Measurements from ENCODE around the gene NCF4. TPM values are rescaled to one million over a fixed set of nuclear protein-coding genes. Genes with fewer than 3 reads are reported as not detected.

The NCF4 gene
- total RNA-seq, 4 donors from 2014 or later: 2.1 to 15.1 (median 8.4) TPM

GRCh38 chr22:36911887-36912661 is 51.3 kb downstream of the NCF4 start:
- Histone ChIP-seq H3K27me3 (peaks cover 0 to 23% (median 0%) of the 10 kb centered on the region in 4 donors), H3K4me3 (no peak overlapping the region), H3K4me1 (peaks cover 0 to 4% (median 0%) of the 10 kb centered on the region in 3 donors), H3K9me3 (no peaks in the 10 kb centered on the region), H3K36me3 (no peaks in the 10 kb centered on the region), H3K27ac (peak overlapping the region in 2 of 4 donors; percentile 73 to 86)
- intact Hi-C loops (cut with DNase I): no loop called here
- no peak for DNase-seq
- TF ChIP-seq POLR2A (IDR thresholded peaks at IDR 0.05): no peak
- TF ChIP-seq CTCF (IDR thresholded peaks at IDR 0.05): no peak
- WGBS, 2 donors: 58 to 65% methylated on average over 12 to 13 of the region's 13 CpGs

- TF ChIP-seq POLR2A (IDR thresholded peaks at IDR 0.05): no peak
- no peak for TF ChIP-seq CTCF (IDR thresholded peaks at IDR 0.05)
- H3K4me3 ChIP-seq: peak overlapping the region in 1 of 4 donors; percentile 58
- peak overlapping the region in 3 of 4 donors; percentile 55 to 86 (median 73) for H3K27ac ChIP-seq
- no peak for DNase-seq
- no peaks in the 10 kb centered on the region for H3K9me3 ChIP-seq
- intact Hi-C loops (cut with DNase I): no loop called here
- WGBS, 2 donors: 68 to 72% methylated on average over 7 to 8 of the region's 8 CpGs
- no peaks in the 10 kb centered on the region for H3K36me3 ChIP-seq
- peaks cover 0 to 16% (median 0%) of the 10 kb centered on the region in 4 donors for H3K27me3 ChIP-seq
- H3K4me1 ChIP-seq: peaks cover 0 to 4% (median 0%) of the 10 kb centered on the region in 3 donors
Measured at GRCh38 chr22:36912694-36913426, 52.1 kb downstream of the NCF4 start.

GRCh38 chr22:36913427-36914389 is 52.9 kb downstream of the NCF4 start, which contains the start of gene CSF2RB:
Gene CSF2RB (plus strand): TSS chr22:36913628. CDS start chr22:36922208, 8,580 bp downstream.
- WGBS, 2 donors: 44 to 71% methylated on average over 9 to 12 of the region's 18 CpGs
- peak within 1 kb of the TSS; percentile 55 to 86 (median 64) for H3K27ac ChIP-seq
- H3K36me3 ChIP-seq: no peaks in the 10 kb centered on the region
- H3K4me3 ChIP-seq: peak within 1 kb of the TSS; percentile 14 to 58 (median 36)
- no peak for DNase-seq
- H3K27me3 ChIP-seq: peaks cover 0 to 18% (median 0%) of the 10 kb centered on the region in 4 donors
- H3K4me1 ChIP-seq: peaks cover 0 to 4% (median 0%) of the 10 kb centered on the region in 3 donors
- intact Hi-C loops (cut with DNase I): no loop called here
- peak in 1 of 4 donors; percentile 40 for TF ChIP-seq POLR2A (IDR thresholded peaks at IDR 0.05)
- TF ChIP-seq CTCF (IDR thresholded peaks at IDR 0.05): no peak
- H3K9me3 ChIP-seq: no peaks in the 10 kb centered on the region

- Histone ChIP-seq H3K4me1 (peaks cover 0 to 4% (median 0%) of the 10 kb centered on the region in 3 donors), H3K27ac (peak overlapping the region in 3 of 4 donors; percentile 55 to 86 (median 73)), H3K9me3 (no peaks in the 10 kb centered on the region), H3K36me3 (no peaks in the 10 kb centered on the region), H3K4me3 (peak overlapping the region in 2 of 4 donors; percentile 39 to 58), H3K27me3 (peaks cover 0 to 22% (median 0%) of the 10 kb centered on the region in 4 donors)
- DNase-seq: no peak
- TF ChIP-seq POLR2A (IDR thresholded peaks at IDR 0.05): no peak
- no peak for TF ChIP-seq CTCF (IDR thresholded peaks at IDR 0.05)
- 79 to 94% methylated on average over 1 of the region's 1 CpG for WGBS, 2 donors
- intact Hi-C loops (cut with DNase I): no loop called here
Measured at GRCh38 chr22:36914390-36914752, 53.6 kb downstream of the NCF4 start.

All from esophagus squamous epithelium (tissue), 5 donors.